Measurements from ENCODE around the gene FLYWCH1. TPM values are rescaled to one million over a fixed set of nuclear protein-coding genes. Genes with fewer than 3 reads are reported as not detected.

FLYWCH1 gene
- total RNA-seq, 2 donors from 2014 or later, result 18.5 to 28.4 TPM

DNA sequence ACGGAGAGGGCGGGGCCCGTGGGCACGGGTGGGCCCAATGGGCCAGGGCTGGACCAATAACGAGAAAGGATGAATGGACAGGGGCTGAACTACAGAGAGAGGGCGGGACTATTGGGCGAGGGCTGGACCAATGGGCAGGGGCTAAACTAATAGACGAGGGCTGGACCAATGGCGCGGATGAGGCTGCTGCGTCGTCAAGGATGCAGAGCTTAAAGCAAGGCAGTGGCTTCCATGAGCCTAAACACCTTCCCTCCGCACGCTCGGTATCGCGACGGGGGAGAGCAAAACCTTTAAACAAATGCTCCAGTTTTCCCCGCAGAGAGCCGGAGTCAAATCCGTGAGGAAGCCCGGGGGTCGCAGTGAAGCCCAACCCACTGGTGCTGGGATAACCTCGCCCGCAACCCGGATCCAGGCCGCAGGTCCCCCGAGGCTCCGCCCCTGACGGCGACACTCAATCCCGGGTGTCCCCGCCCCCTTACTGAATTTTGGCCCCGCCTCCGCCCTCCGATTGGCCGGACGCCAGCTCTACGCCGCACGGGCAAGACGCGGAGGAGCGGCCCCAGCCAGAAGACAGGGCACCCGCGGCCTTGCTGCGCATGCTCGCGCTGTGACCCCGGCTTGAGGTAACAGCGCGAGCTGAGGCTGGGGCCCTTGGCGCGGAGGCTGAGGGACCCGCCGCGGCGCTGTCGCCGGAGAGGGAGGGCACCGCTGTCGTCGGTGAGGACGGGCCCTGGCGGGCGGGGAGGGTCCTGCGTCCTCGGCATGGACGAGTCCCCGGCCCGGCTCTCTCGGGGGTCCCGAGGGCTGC, 28.9 kb upstream of the FLYWCH1 start, which contains the start of gene FLYWCH2:
Gene FLYWCH2, plus strand, starts transcription at position 566 of the 808 bp plus-strand sequence. CDS start 13,235 bp downstream, outside the sequence.
- H3K36me3 ChIP-seq, result no peaks in the 10 kb centered on the region
- no peak for TF ChIP-seq CTCF (IDR thresholded peaks at IDR 0.05)
- H3K9ac ChIP-seq (ENCODE audit: low read depth in 2 of 2, low read length in 2 of 2), result peak within 1 kb of the TSS; percentile 93 to 97
- no peaks in the 10 kb centered on the region for H3K27me3 ChIP-seq
- peak within 1 kb of the TSS; percentile 78 for H3K4me3 ChIP-seq
- peak; percentile 100 for DNase-seq
- peak within 1 kb of the TSS; percentile 93 for H3K27ac ChIP-seq
- no peaks in the 10 kb centered on the region for H3K9me3 ChIP-seq
- intact Hi-C loops (cut with DNase I), result no loop called here
- peaks cover 5% of the 10 kb centered on the region for H3K4me1 ChIP-seq

- no peaks in the 10 kb centered on the region for H3K9me3 ChIP-seq
Observed at GRCh38 chr16:2883458-2883908, 28.2 kb upstream of the FLYWCH1 start.

DNA sequence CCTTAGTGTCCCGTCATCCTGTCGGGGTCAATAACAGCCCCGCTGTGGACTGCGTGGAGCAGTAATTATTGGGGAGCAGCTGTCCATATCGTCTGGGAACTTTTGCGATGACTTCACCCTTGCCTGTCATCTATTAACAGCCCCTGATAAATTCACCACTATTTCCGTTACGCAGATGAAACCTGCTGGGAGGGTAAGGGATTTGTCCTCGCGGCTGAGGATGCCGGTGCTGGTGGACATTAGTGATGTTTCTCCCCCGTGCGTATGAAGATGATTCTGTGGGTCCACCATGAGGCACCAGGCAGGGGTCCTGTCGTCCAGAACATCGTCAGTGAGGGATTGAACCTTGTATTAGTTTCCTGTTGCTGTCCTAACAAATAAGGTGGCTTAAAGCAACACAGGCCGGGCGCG, 27.7 kb upstream of the FLYWCH1 start:
- Histone ChIP-seq H3K36me3 (no peaks in the 10 kb centered on the region), H3K9me3 (no peaks in the 10 kb centered on the region), H3K4me1 (peaks cover 5% of the 10 kb centered on the region), H3K4me3 (peak overlapping the region; percentile 78), H3K9ac (ENCODE audit: low read depth in 2 of 2, low read length in 2 of 2) (peak overlapping the region; percentile 93 to 97), H3K27ac (no peak overlapping the region), H3K27me3 (no peaks in the 10 kb centered on the region)
- intact Hi-C loops (cut with DNase I), result no loop called here
- no peak for DNase-seq
- TF ChIP-seq CTCF (IDR thresholded peaks at IDR 0.05), result no peak

More at GRCh38 chr16:2883458-2883908, 28.2 kb upstream of the FLYWCH1 start:
- intact Hi-C loops (cut with DNase I), result no loop called here
- peaks cover 5% of the 10 kb centered on the region for H3K4me1 ChIP-seq
- H3K9ac ChIP-seq (ENCODE audit: low read depth in 2 of 2, low read length in 2 of 2), result peak overlapping the region; percentile 93 to 97
- H3K36me3 ChIP-seq, result no peaks in the 10 kb centered on the region
- peak; percentile 45 for DNase-seq
- H3K27me3 ChIP-seq, result no peaks in the 10 kb centered on the region
- peak overlapping the region; percentile 93 for H3K27ac ChIP-seq
- TF ChIP-seq CTCF (IDR thresholded peaks at IDR 0.05), result no peak
- H3K4me3 ChIP-seq, result peak overlapping the region; percentile 78

- intact Hi-C loops (cut with DNase I), result no loop called here
Observed at GRCh38 chr16:2894231-2894630, 17.5 kb upstream of the FLYWCH1 start.

DNA sequence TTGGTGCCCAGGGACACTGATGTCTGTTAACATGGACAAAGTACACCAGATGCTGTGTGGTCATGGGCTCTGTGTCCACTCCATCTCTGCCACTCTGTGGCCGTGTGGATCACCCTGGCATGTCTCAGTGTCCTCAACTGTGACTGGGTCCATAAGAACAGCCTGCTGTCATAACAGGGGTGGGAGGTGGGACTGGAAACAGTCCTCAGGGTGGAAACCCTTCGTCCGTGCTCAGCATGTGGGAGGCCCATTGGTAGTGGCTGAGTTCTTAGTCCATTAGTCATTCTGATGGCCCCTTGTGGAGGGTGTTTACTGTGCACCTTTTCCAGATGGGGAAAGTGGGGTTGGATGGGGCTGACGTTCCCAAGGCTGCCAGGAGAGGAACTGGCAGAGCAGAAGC, 15.9 kb upstream of the FLYWCH1 start:
- Histone ChIP-seq H3K4me3 (no peak overlapping the region), H3K36me3 (no peaks in the 10 kb centered on the region), H3K9me3 (no peaks in the 10 kb centered on the region), H3K9ac (ENCODE audit: low read depth in 2 of 2, low read length in 2 of 2) (no peak overlapping the region), H3K27ac (no peak overlapping the region), H3K4me1 (no peaks in the 10 kb centered on the region), H3K27me3 (no peaks in the 10 kb centered on the region)
- no peak for TF ChIP-seq CTCF (IDR thresholded peaks at IDR 0.05)
- no peak for DNase-seq
- intact Hi-C loops (cut with DNase I), result no loop called here

More at GRCh38 chr16:2894231-2894630, 17.5 kb upstream of the FLYWCH1 start:
- Histone ChIP-seq H3K4me1 (no peaks in the 10 kb centered on the region), H3K36me3 (no peaks in the 10 kb centered on the region), H3K27me3 (no peaks in the 10 kb centered on the region), H3K4me3 (no peak overlapping the region), H3K27ac (no peak overlapping the region), H3K9ac (ENCODE audit: low read depth in 2 of 2, low read length in 2 of 2) (no peak overlapping the region), H3K9me3 (no peaks in the 10 kb centered on the region)
- no peak for DNase-seq
- no peak for TF ChIP-seq CTCF (IDR thresholded peaks at IDR 0.05)

All from colonic mucosa (tissue), 4 donors.